ENCODE data around the gene STX19.

The STX19 gene

DNA sequence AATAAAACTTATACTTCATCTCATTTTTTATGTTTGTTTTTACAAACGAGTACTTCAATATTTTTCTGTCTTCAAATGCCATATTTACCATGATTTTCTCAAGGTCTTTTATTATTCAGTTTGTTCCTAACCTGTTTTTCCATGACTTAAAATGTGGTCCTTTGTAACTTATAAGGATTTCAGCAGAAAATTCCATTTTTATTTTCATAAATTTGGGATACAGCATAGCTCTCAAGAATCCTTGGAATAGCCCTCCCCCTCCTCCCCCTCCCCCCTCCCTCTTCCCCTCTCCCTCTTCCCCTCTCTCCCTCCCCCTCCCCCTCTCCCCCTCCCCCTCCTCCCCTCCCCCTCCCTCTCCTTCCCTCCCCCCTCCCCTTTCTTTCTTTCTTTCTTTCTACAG, 14.9 kb upstream of the STX19 start:
- DNase-seq (ENCODE audit: extremely low read depth in 1 of 2, low read depth in 1 of 2), result no peak

DNA sequence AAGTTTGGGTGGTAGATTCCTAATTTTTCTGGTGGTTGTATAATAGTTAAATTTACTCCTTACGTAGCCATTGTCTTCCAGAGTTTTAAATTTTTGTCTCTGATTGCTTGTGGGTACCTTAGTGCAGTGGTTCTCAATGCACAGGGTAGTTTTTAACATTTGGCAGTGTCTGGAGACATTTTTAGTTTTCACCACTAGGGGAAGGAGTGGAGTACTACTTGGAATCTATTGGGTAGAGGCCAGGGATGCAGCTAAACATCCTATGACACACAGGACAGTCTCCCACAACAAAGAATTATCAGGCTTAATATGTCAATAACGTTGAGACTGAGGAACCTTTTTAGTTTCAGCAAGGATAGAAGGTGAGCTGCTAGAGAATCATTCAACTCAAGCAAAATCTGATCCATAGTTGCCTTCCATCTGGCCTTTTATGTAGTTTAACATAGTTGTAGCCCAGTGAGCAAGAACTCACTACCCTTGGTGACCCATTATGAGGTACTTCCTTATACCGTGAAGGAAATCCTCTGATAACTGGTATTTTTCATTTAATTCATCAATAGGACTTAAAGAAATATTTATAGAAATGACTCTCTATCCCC, 8.6 kb upstream of the STX19 start:
- DNase-seq (ENCODE audit: extremely low read depth in 1 of 2, low read depth in 1 of 2), result no peak

DNA sequence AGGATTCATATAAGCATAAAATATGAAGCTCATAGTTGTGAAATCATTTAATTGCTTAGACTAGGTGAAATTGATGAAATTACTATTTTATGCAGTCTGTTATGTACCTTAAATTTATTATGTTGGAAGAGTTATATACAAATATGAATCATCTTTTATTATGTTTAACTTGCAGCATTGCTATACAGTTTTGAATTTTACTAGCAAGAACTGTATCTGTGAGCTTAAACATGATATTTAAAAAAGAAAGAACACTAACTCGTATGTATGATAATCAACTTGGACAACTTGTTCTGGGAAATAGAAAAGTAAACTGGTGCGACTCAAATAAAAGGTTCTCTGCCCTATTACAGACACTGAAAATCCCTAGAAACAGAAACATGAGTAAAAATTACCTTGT, 1.8 kb downstream of the STX19 start:
- no peak for DNase-seq (ENCODE audit: extremely low read depth in 1 of 2, low read depth in 1 of 2)

DNA sequence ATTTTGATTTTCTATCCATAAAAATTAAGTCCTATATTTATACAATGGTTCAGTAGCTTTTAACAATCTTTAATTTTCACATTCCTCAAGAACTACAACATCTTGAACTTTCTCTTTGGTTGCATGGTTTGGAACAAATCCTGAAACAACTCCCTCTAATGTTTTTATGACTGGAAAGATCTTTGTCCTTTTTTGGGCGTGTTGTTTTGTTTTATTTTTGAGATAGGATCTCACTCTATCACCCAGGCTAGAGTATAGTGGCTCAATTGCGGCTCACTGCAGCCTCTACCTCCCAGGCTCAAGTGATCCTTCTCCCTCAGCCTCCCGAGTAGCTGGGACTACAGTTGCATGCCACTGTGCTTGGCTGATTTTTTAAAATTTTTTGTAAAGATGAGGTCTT, 4.0 kb downstream of the STX19 start:
- no peak for DNase-seq (ENCODE audit: extremely low read depth in 1 of 2, low read depth in 1 of 2)

DNA sequence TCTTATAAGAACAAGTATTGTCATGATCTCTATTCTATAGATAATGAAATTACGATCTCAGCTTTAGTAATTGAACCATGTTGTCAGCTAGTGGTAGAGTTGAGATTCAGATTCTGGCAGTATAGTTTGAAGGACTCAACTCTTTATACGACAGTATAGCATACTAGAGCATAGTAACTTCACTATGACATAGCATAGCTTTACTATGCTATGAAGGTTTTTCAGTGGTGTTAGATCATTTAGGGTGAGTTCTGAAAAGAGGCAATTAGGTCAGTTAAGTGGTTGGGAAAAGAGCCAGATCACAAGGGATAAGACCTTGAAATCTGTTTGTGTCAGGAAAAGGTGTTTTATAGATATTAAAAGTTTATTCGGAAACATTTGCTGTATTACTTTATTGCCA, 8.1 kb downstream of the STX19 start:
- no peak for DNase-seq (ENCODE audit: extremely low read depth in 1 of 2, low read depth in 1 of 2)

DNA sequence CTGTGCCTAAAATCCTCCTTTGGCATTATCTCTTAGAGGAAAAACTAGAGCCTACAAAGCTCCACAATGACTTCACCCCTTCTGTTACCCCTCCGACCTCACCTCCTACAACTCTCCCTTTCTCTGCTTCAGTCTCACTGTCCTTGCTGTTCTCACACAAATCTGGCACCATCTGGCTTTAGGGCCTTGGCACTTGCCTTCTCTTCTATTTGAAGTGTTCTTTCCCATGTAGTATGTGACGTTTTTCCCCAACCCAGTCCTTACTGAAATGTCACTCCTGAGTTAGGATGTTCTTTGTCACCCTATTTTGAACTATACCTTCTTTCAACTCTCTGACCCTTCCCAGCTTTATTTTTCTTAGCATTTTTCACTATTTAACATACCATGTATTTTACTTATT, 8.7 kb downstream of the STX19 start:
- DNase-seq (ENCODE audit: extremely low read depth in 1 of 2, low read depth in 1 of 2), result no peak

DNA sequence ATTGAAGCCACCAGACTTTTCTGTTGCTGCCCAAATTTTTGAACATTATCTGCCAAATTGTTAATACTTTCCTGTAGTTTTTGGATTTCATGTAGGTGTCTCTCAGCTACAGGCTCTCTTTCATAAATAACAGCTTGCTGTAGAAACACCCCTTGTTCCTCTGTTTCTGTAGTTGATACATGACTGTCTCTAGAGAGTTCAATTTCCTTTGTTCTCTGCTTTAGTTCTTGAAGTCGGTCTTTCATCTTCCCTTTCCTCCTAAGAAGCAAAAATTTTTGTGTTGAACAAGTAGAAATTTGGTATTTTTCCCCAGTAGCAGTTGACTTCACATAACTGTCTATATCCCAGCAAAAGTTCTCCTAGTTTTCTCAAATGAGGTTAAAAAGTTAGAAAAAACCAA, 13.4 kb downstream of the STX19 start:
- DNase-seq (ENCODE audit: extremely low read depth in 1 of 2, low read depth in 1 of 2), result no peak

DNA sequence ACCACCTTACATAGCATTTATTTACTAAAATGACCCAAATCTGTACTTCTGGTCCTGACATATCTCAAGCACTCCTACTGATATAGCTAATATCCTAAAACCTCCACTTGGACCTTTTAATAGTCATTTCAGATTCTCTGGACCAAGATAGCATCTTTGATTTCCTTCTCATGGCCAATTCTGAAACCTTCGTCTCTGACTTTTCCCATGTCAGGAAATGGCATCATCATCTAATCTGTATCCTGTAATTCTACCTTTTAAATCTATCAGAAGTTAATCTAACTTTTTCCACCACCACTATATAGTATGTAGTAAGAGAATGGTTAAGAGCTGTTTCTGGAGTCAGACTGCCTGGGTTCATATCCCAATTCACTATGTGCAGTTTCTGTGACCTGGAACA, 16.2 kb downstream of the STX19 start:
- no peak for DNase-seq (ENCODE audit: extremely low read depth in 1 of 2, low read depth in 1 of 2)

DNA sequence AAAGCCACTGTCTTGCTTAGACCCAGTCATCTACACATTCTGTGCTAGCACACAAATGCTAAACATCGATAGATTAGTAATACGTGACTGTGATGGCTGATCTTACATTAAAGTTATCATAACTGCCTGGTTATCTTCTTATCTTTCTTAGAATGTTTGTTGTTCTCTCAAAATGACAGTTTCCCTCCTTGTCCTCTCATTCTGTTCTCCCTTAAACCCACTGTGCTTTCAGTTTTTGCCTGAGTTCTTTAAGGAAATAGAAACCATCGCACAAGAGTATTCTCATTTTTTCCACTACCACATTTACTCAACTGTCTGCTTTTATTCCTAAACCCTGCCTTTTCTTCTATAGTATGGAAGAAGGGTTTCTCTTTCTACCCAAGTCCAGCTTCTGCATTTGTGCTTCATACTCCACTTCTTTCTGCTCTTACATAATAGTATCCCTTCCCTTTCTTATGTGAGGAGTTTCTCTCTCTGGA, 17.1 kb downstream of the STX19 start:
- no peak for DNase-seq (ENCODE audit: extremely low read depth in 1 of 2, low read depth in 1 of 2)

DNA sequence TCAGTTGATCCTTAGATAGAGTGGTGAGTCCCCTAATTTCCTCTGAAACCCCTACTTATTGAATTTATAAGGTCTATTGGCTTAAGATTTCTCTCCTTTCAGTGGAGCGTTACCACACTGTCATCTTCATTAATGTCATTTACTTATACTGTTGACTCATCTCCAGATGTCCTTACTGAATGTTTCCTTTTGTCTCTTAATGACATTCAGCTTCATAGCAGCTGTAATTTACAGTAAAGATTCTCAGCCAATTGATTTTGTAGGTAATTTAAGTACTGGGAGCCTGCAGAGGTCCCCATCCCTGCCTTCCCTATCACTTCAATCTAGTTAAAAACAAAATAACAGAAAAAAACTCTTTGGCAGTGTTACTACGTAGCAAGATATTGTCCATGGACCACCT, 18.8 kb downstream of the STX19 start:
- no peak for DNase-seq (ENCODE audit: extremely low read depth in 1 of 2, low read depth in 1 of 2)

DNA sequence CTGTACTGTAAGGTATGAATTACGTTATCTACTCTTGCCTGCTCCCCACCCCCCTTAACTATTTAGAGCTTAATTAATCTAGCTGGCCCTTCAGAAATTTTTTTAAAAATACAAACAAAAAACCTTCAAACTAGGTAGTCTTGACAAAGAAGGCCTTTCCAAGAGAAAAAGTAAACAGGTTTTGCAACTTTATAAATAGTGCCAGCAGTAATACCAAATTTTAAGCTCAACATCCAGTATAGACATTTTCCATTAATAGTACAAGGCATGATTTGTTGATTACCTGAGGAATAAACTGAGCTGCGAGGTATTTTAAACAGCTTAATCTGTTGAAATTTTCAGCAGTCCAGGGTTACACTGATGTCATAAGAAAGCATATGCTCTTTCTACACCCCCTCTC, 20.1 kb downstream of the STX19 start:
- no peak for DNase-seq (ENCODE audit: extremely low read depth in 1 of 2, low read depth in 1 of 2)

DNA sequence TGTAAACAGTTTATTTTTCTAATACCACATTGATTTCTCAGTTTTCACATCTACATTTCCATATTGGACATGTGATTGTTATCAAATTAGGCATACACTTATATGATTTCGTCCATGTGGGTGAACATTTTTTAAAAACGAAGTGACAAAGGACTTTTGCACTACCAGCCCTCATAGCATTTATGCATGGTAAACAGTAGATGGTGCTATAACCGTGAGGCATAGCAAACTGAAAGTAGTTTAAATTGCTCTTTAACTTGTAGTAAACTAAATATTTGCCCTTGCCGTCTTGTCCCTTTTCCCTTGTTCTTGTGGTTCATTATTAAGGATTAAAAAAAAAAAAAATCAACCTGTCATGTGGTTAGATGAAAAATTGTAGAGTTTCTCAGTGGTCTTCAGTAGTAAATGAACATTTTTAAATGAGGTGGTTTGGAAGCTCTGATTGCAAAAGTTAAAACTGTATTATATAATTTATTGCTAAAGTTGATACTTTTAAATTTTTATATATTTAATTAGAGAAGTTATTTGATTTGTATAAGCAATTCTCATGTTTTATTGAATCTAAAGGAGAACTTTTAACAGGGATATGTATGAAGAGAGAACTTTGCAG, 24.0 kb downstream of the STX19 start:
- DNase-seq (ENCODE audit: extremely low read depth in 1 of 2, low read depth in 1 of 2), result no peak

DNA sequence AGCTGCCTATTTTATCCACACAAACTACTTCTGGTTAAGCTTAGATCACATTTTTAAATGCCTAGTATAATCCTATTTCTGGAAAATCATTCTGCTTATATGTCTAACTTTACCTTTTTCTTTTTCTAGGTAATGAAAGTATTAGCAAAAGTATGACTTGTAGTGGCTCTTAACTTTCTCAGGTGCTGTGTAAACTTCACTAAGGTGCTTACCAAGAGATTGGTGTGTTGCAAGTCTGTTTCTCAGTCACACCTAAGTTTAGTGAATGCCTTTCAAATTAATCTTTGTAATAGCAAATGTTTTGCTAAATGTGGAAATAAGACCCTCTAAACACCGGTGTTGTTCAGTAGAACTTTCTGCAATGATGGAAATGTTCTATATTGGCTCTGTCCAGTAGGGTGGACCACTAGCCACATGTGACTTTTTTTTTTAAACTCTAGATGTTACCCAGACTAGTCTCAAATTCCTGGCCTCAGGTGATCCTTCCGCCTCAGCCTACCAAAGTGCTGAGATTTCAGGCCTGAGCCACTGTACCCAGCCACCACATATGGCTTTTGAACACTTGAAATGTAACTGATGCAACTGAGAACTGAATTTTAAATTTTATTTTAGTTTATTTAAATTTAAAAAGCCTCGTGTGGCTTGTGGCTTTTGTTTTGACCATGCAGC, 26.4 kb downstream of the STX19 start:
- no peak for DNase-seq (ENCODE audit: extremely low read depth in 1 of 2, low read depth in 1 of 2)

DNA sequence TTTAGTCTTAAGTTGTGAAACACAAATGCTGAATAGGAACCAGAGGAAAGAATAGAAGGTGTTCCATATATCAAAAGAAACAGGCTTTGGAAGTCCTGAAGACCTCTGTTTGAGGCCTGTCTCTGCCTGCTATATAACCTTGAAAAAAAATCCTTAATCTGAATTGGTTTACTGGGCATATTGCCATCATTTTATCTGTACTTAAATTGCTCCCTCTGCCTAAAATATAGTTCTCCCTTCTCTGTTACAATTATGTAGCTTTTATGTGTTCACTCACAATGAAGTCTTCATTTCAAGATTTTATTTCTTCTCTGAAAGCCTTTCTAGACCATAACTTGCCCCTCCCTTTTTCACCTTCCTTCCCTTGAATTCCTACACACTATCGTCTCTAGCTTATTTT, 27.2 kb downstream of the STX19 start:
- DNase-seq (ENCODE audit: extremely low read depth in 1 of 2, low read depth in 1 of 2), result no peak

DNA sequence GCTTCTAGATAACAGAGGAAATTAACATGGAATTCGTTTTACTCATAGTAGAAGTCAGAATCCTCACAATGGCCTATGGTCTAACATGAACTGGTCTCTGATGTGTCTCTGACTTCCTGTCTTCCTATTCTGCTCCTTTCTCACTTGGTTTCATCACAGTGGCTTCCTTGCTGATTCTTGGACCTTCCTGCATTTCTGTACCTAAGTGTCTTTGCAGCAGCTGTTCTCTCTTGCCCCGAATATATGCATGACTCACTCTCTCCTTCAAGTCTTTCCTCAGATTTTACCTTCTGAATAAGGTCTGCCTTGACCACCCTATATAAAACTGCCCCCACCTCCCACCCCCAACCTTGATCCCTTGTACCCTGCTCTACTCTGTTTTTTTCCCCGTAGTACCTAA, 34.3 kb downstream of the STX19 start:
- no peak for DNase-seq (ENCODE audit: extremely low read depth in 1 of 2, low read depth in 1 of 2)

DNA sequence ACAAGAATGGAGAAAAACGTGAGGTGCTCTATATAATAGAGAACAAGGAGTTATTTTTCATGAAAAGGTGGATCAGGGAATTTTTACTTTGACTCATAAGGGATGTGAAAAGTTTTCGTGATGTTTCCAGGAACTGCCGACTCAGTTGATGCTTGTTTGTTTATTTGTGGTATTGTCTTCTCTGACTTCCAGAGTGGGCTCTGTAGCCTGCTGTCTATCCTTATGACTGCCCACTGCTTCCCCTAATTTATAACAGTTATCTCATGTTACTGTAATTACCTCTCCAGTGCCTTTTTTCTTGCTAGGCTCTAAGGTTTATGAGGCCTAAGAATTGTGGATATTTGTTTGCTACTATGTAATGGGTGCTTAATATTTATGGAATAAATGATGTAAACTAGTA, 36.2 kb downstream of the STX19 start:
- DNase-seq (ENCODE audit: extremely low read depth in 1 of 2, low read depth in 1 of 2), result no peak

DNA sequence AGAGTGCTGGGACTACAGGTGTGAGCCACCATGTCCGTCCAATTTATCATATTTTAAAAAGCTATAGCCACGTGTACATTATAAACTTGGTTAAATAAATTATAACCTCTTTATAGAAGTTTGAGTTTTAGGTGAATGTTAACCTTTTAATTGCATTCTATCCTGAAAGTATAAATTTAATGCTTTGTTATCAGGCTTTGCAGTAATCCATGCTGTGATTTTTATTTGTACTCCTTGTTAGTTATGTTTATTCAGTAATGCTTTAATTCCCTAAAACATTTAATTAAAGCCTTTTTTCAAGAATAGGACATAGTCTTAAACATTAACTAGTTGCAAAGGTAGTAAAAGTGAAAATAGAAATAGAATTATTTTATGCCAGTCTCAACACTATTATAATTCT, 36.8 kb downstream of the STX19 start:
- DNase-seq (ENCODE audit: extremely low read depth in 1 of 2, low read depth in 1 of 2), result no peak

DNA sequence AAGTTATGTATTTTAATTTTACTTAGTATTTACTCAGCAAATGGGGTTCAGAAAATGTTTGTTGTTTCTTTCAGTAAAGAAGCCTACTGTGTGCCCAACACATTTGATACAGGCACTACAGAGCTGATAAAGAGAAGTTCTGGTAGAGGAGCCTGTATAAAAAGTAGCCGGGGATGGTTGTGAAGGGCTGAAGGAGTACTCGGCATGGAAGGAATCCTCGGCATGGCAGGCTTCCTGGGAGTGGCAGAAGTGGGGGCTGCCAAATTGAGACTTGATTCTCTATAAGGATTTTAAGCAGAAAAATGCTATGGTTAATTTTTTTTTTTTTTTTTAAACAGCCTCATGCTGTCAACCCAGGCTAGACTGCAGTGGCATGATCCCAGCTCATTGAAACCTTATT, 39.2 kb downstream of the STX19 start:
- DNase-seq (ENCODE audit: extremely low read depth in 1 of 2, low read depth in 1 of 2), result no peak

DNA sequence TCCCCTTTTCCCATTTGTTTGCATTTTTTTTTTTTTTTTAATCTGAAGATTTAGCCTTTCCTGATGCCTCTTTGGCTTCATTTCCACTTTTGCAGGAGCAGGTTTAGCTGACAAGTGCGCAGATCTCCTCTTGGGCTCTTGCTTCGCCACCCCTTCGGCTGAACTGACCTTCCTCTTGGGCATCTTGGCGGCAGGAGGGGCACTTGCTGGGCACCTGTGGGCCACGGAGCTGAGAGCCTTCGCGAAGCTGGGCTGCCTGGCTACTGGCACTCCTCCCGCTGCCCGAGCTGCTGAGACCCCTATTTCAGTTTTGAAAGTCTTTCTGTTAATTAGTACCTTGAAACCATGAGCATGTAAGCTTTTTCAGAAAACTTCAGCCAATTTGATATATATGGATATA, 39.6 kb downstream of the STX19 start:
- no peak for DNase-seq (ENCODE audit: extremely low read depth in 1 of 2, low read depth in 1 of 2)

DNA sequence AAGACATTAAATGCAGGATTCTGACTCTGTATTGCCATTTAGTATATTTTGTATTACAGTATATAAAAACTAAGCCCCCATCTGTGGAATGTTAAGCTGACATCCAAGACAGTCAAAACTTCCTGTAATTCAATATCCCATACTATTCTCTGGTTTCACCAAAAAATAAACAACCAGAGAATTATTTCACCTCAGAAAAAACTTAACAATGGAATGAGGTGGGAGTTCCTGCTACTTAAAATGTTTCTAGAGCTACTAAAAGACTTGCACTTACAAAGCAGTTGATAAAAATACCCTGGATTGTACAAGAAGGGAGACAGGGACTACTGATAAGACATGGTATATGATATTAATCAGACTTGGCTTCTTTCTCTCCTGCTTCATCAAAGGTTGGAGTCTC, 40.1 kb downstream of the STX19 start:
- DNase-seq (ENCODE audit: extremely low read depth in 1 of 2, low read depth in 1 of 2), result no peak

DNA sequence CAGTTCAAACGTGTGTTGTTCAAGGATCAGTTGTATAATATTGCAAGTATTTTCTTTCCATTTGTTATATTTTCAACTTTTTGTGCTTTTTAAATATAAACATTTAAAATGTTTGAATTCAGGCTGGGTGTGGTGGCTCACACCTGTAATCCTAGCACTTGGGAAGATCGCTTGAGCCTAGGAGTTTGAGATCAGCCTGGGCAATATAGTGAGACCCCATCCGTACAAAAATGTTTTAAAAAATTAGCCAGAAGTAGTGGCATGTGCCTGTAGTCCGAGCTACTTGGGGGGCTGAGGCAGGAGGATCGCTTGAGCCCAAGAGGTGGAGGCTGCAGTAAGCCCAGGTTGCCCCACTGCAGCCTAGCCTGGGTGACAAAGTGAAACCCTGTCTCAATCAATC, 43.8 kb downstream of the STX19 start:
- DNase-seq (ENCODE audit: extremely low read depth in 1 of 2, low read depth in 1 of 2), result no peak

DNA sequence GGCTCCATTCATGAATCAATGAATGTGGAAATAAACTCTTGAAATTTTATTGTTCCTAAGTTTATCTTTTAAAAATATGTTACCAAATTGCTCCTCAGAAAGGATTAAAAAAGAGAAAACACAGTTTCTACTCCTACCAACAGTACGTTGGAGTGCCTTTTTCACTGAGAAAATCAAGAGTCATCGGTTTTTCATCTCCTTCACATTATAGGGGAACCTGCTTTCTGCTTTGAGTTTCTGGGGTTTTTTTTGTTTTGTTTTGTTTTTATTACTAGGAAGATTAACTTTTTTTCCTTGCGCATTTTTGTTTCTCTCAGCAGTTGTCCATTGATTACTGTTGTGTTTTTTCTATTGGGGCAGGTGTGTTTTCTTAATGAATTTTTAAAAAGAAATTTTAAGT, 45.0 kb downstream of the STX19 start:
- no peak for DNase-seq (ENCODE audit: extremely low read depth in 1 of 2, low read depth in 1 of 2)

DNA sequence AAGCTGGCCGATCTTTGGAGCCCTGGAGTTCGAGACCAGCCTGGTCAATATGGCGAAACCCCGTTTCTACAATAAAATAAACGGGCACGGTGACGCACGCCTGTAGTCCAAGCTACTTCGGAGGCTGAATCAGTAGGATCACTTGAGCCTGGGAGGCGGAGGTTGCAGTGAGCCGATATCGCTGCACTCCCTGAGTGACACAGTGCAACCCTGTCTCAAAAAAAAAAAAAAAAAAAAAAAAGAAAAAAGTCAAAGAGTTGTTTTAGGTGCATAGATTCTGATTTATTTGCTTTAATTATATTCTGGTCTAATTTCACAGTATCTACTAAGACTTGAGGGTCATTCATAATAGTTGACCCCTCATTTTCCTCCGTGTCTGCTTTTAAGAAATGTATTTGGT, 46.7 kb downstream of the STX19 start:
- no peak for DNase-seq (ENCODE audit: extremely low read depth in 1 of 2, low read depth in 1 of 2)
